ENCODE results near the gene SPEF1. TPM values are rescaled to one million over a fixed set of nuclear protein-coding genes. Genes with fewer than 3 reads are reported as not detected.
A peak's percentile ranks its signal among the peaks of the same experiment; 100 is the strongest.
"Not testable (repeated sequence)": the region's sequence is repeated elsewhere in the genome, so short reads cannot be mapped to it uniquely, and the experiment has no call there.

Gene SPEF1
- total RNA-seq, 1 donor from 2014 or later = 0.16 TPM

GRCh38 chr20:3808544-3808943 lies 27.3 kb upstream of the SPEF1 start:
- DNase-seq = no peak

- no peak for DNase-seq
Measured at GRCh38 chr20:3804781-3805180, 23.5 kb upstream of the SPEF1 start.

- no peak for DNase-seq
Measured at GRCh38 chr20:3804254-3804751, 23.1 kb upstream of the SPEF1 start.

- DNase-seq = no peak
Measured at GRCh38 chr20:3803854-3804253, 22.6 kb upstream of the SPEF1 start.

- no peak for DNase-seq
Measured at GRCh38 chr20:3803289-3803688, 22.0 kb upstream of the SPEF1 start.

- DNase-seq = no peak
Measured at GRCh38 chr20:3802524-3803239, 21.4 kb upstream of the SPEF1 start.

GRCh38 chr20:3801846-3802245 lies 20.6 kb upstream of the SPEF1 start:
- no peak for DNase-seq

- no peak for DNase-seq
Measured at GRCh38 chr20:3801299-3801698, 20.1 kb upstream of the SPEF1 start.

GRCh38 chr20:3800878-3801260 lies 19.6 kb upstream of the SPEF1 start:
- no peak for DNase-seq

- no peak for DNase-seq
Measured at GRCh38 chr20:3800256-3800877, 19.1 kb upstream of the SPEF1 start.

- no peak for DNase-seq
Measured at GRCh38 chr20:3798908-3799248, 17.6 kb upstream of the SPEF1 start.

- no peak for DNase-seq
Measured at GRCh38 chr20:3798373-3798768, 17.1 kb upstream of the SPEF1 start.

- no peak for DNase-seq
Measured at GRCh38 chr20:3797592-3798372, 16.5 kb upstream of the SPEF1 start.

GRCh38 chr20:3797226-3797545 lies 15.9 kb upstream of the SPEF1 start:
- DNase-seq = no peak

GRCh38 chr20:3796477-3797225 lies 15.4 kb upstream of the SPEF1 start:
- DNase-seq = no peak

- DNase-seq = peak; percentile 91
Measured at GRCh38 chr20:3795511-3796468, 14.5 kb upstream of the SPEF1 start, which contains the start of gene CDC25B. Gene CDC25B (plus strand): TSS chr20:3796310. CDS start chr20:3796532, 222 bp downstream.

- no peak for DNase-seq
Measured at GRCh38 chr20:3794701-3795420, 13.6 kb upstream of the SPEF1 start.

- DNase-seq = not testable (repeated sequence)
Measured at GRCh38 chr20:3794168-3794567, 12.9 kb upstream of the SPEF1 start.

- DNase-seq = not testable (repeated sequence)
Measured at GRCh38 chr20:3789201-3789600, 8.0 kb upstream of the SPEF1 start.

GRCh38 chr20:3788685-3789155 lies 7.5 kb upstream of the SPEF1 start:
- no peak for DNase-seq
